HepG2 (cell line): ENCODE measurements around the gene CLIC4. TPM values are rescaled to one million over a fixed set of nuclear protein-coding genes. Genes with fewer than 3 reads are reported as not detected.

Experiments used
- ATAC-seq: fragments of 200-7000 bp; cut with Tn5 transposase; 3 replicates; pipeline ENCODE4 v1.9.1; 2020; ENCODE audit warnings: mild to moderate bottlenecking, moderate library complexity
- BruUV-seq: library from RNA; stranded (reverse); fragments of 400-500 nt; replicated peaks from 2 replicates; lab custom pipeline; 2021; lab: Mats Ljungman, UMichigan
- CTCF ChIA-PET: fragments of 300-600 bp; formaldehyde crosslinking; extraction: SDS; loops from one replicate; lab custom pipeline; 2021; ENCODE audit warnings: low total read pairs, inconsistent platforms, low intra/inter-chr PET ratio; lab: Yijun Ruan, JAX
- POLR2A ChIA-PET: fragments of 350-600 bp; sonication (Branson Sonifier 250); formaldehyde crosslinking; loops from one replicate; lab custom pipeline; 2020; ENCODE audit warnings: antibody characterized with exemption, inconsistent platforms; lab: Yijun Ruan, JAX
- DNase-seq: peaks from one replicate; pipeline ENCODE4 v3.0.0-alpha.2; 2015; ENCODE audit warnings: low spot score
- FAIRE-seq: peaks from 3 replicates; lab custom pipeline; 2011; peaks lifted over from hg19 to GRCh38; lab: Jason Lieb, UNC
- H2AFZ ChIP-seq: one replicate; pipeline ENCODE4 v1.6.1; 2011; ENCODE audit warnings: low read length, inconsistent platforms
- H3K27ac ChIP-seq: fragments of 300-600 bp; 3 replicates; pipeline ENCODE4 v1.8.0; 2011; ENCODE audit warnings: mixed run types, mild to moderate bottlenecking, mixed read lengths, low read length, inconsistent platforms; ENCODE audit not compliant: insufficient read depth; ENCODE audit errors: extremely low read length
- H3K27me3 ChIP-seq, 2 experiments: fragments of 200-600 bp in 1 of 2; 2 replicates in 1 of 2; 3 replicates in 1 of 2; pipeline versions ENCODE4 v1.6.0 to v1.8.0; 2011; ENCODE audit warnings: low read length in 2 of 2, mild to moderate bottlenecking in 2 of 2, moderate library complexity in 2 of 2, inconsistent platforms in 1 of 2; ENCODE audit not compliant: insufficient read depth in 2 of 2, control insufficient read depth in 1 of 2
- H3K36me3 ChIP-seq, 2 experiments: fragments of 200-600 bp in 1 of 2; replicated peaks in 1 of 2; 2 replicates in 1 of 2; 3 replicates in 1 of 2; pipeline versions ENCODE4 v1.5.1 to v1.8.0; 2011; ENCODE audit warnings: low read length in 2 of 2, inconsistent platforms in 1 of 2; ENCODE audit not compliant: insufficient read depth in 2 of 2, control insufficient read depth in 1 of 2
- H3K4me1 ChIP-seq: 2 replicates; pipeline ENCODE4 v1.5.1; 2012; ENCODE audit warnings: low read length, inconsistent platforms; ENCODE audit not compliant: insufficient read depth
- H3K4me2 ChIP-seq: 2 replicates; pipeline ENCODE4 v1.6.0; 2011; ENCODE audit warnings: low read depth, low read length, inconsistent platforms
- H3K4me3 ChIP-seq, 3 experiments: fragments of 200-600 bp in 1 of 3; sonication (generic), shearing (Covaris generic) in 1 of 3; replicated peaks in 1 of 3; 2 replicates each; pipeline ENCODE4 v1.5.1; 2011 to 2016; ENCODE audit warnings: low read length in 3 of 3, inconsistent platforms in 2 of 3, low read depth in 2 of 3, mild to moderate bottlenecking in 2 of 3, control low read depth in 1 of 3, mixed read lengths in 1 of 3; ENCODE audit not compliant: insufficient read depth in 1 of 3
- H3K79me2 ChIP-seq: one replicate; pipeline ENCODE4 v1.6.1; 2011; ENCODE audit warnings: low read length, inconsistent platforms; ENCODE audit not compliant: insufficient read depth
- H3K9ac ChIP-seq: 2 replicates; pipeline ENCODE4 v1.6.0; 2011; ENCODE audit warnings: mild to moderate bottlenecking, low read depth, low read length, inconsistent platforms; ENCODE audit not compliant: insufficient read depth
- H3K9me3 ChIP-seq: 2 replicates; pipeline ENCODE4 v1.5.1; 2012; ENCODE audit warnings: mild to moderate bottlenecking, low read length
- H4K20me1 ChIP-seq: 2 replicates; pipeline ENCODE4 v1.6.0; 2011; ENCODE audit warnings: inconsistent platforms, mild to moderate bottlenecking, low read length, moderate library complexity; ENCODE audit not compliant: insufficient read depth
- ATF7 ChIP-seq, 2 experiments: fragments of 450-650 bp in 1 of 2; sonication (generic) in 1 of 2; formaldehyde crosslinking in 1 of 2; IDR thresholded peaks; 2 replicates each; pipeline versions ENCODE4 v1.4.0 to v1.6.1; 2016 to 2020; ENCODE audit warnings: antibody characterized with exemption in 1 of 2, mild to moderate bottlenecking in 1 of 2, missing genetic modification reagents in 1 of 2
- CREB1 ChIP-seq, 2 experiments: fragments of 450-650 bp in 1 of 2; IDR thresholded peaks; 2 replicates each; pipeline ENCODE4 v1.6.1; 2016 to 2017; ENCODE audit warnings: control low read depth in 1 of 2, mild to moderate bottlenecking in 1 of 2, missing compliant biosample characterization in 1 of 2, missing genetic modification characterization in 1 of 2
- KAT7 ChIP-seq: IDR thresholded peaks from 2 replicates; pipeline ENCODE4 v1.6.1; 2018; ENCODE audit warnings: borderline replicate concordance, missing compliant biosample characterization
- REPIN1 ChIP-seq: sonication (generic); formaldehyde crosslinking; IDR thresholded peaks from 2 replicates; pipeline ENCODE4 v1.8.0; 2022; ENCODE audit warnings: missing genetic modification reagents, low read depth, mild to moderate bottlenecking, borderline replicate concordance
- XBP1 ChIP-seq: sonication (generic); formaldehyde crosslinking; IDR thresholded peaks from 2 replicates; pipeline ENCODE4 v1.5.0; 2020; ENCODE audit warnings: missing genetic modification reagents
- ZNF44 ChIP-seq: sonication (generic); formaldehyde crosslinking; IDR thresholded peaks from 2 replicates; pipeline ENCODE4 v1.5.1; 2020; ENCODE audit warnings: mild to moderate bottlenecking, missing genetic modification reagents
- ZNF670 ChIP-seq: sonication (generic); formaldehyde crosslinking; IDR thresholded peaks from 2 replicates; pipeline ENCODE4 v1.8.0; 2022; ENCODE audit warnings: mild to moderate bottlenecking, missing genetic modification reagents, borderline replicate concordance
- ZZZ3 ChIP-seq: sonication (generic); formaldehyde crosslinking; IDR thresholded peaks from 2 replicates; pipeline ENCODE4 v1.4.0; 2020; ENCODE audit warnings: missing genetic modification reagents, mild to moderate bottlenecking, borderline replicate concordance
- WGBS: methylation state at CpG from one replicate; pipeline ENCODE4 v1.1.6; 2017; ENCODE audit warnings: low lambda C conversion rate; 5-methylcytosine and 5-hydroxymethylcytosine counted together
- in situ Hi-C: cut with HindIII; loops from 2 replicates; pipeline ENCODE4 v1.10.0; 2017; ENCODE audit warnings: low pct_unique_long_range_greater_than_20kb; ENCODE audit not compliant: extremely low pct_ligation_motif_present
- intact Hi-C: fragments of 100-400 bp; cut with micrococcal nuclease; formaldehyde crosslinking; loops from one replicate; pipeline ENCODE4 v1.10.0; 2022; ENCODE audit not compliant: unreplicated experiment
- polyA plus RNA-seq, 8 experiments: library from polyadenylated mRNA; depleted of rRNA in 3 of 8; stranded (reverse) in 7 of 8; unstranded in 1 of 8; fragments of >200 nt; fragmentation: Illumina TruSeq in 4 of 8; extraction: Trizol in 4 of 8; gene quantifications; 2 replicates each; pipeline versions ENCODE4 v1.2.1 to v1.2.3, GENCODE V29; 2011 to 2016; ENCODE audit warnings: low read depth in 4 of 8, missing spikeins in 1 of 8, mixed read lengths in 1 of 8; ENCODE audit not compliant: insufficient read depth in 1 of 8
- total RNA-seq, 5 experiments: library from RNA; depleted of rRNA; stranded (reverse); fragments of >200 nt; fragmentation: Illumina TruSeq; extraction: Trizol; gene quantifications; 2 replicates each; pipeline ENCODE4 v1.2.3, GENCODE V29; 2016; ENCODE audit warnings: low read depth in 1 of 5

The CLIC4 gene
- total and polyA plus RNA-seq, 2 of the 13 experiments (the other 11 are each of a cell fraction or from before 2014, with no cell fraction given), result 23.3 to 77.4 TPM

DNA sequence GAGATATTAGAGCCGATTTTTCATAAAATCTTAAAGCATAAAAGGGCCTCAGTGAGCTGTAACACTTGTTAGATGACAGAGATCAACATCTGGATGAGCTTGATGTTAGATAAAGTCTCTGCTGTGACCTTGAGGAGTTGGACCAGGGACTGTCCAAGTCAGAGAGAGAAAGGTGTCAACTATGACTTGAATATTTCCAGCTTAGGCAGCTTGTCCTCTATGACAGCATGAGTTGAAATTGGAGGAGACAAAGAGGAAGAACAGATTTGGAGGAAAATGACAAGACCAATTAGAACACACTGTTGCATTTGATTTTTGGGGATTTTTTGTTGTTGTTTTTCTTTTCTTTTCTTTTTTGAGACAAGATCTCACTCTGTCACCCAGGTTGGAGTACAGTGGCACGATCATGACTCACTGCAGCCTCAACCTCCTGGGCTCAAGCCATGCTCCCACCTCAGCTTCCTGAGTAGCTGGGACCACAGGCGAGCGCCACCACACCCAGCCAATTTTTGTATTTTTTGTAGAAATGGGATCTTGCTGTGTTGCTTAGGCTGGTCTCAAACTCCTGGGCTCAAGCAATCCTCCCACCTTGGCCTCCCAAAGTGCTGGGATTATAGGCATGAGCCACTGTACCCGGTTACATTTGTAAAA, 35.3 kb upstream of the CLIC4 start (continued):
- TF ChIP-seq KAT7 (CRISPR knock-in tag), result no peak
- TF ChIP-seq ZNF44 (CRISPR knock-in tag), result no peak
- TF ChIP-seq ZNF670 (CRISPR knock-in tag), result no peak

DNA sequence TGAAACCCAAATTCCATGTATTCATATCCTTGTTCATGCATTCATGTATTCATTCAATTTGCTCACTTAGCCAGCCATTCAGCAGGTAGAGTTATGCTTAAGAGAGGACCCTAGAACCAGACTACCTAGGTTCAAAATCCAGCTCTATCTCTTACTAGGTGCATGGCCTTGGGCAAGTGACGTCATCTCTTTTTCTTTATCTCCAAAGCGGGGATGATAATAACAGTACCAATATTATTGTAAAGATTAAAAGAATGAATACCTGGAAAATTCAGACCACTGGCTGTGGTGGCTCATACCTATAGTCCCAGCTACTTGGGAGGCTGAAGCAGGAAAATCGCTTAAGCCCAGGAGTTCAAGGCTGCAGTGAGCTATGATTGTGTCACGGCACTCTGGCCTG, 33.9 kb upstream of the CLIC4 start:
- no peaks in the 10 kb centered on the region for H4K20me1 ChIP-seq
- H3K4me2 ChIP-seq, result peak overlapping the region; percentile 18; the same call in 1 of the 2 replicates
- WGBS, result 14% methylated on average over 4 of the region's 4 CpGs
- no peaks in the 10 kb centered on the region for H3K36me3 ChIP-seq
- no peaks in the 10 kb centered on the region for H3K9me3 ChIP-seq
- BruUV-seq, result no TSS peak
- no peak overlapping the region for H3K9ac ChIP-seq
- FAIRE-seq (no peak), DNase-seq (peak; percentile 43), ATAC-seq (no peak)
- no peak overlapping the region for H3K27ac ChIP-seq
- no peak overlapping the region for H3K4me3 ChIP-seq
- POLR2A ChIA-PET, result interaction anchor here (1.6 to 2.1 kb wide), 2 partner anchors 13 to 34 kb away, joined by 5 to 9 read pairs; partner anchors contain the start of gene CLIC4
- in situ Hi-C loops (no loop called here), intact Hi-C loops (no loop called here)
- TF ChIP-seq CREB1 (IDR thresholded peaks at IDR 0.05), result peak; percentile 95
- peak; percentile 48; the same call in 1 of the 2 replicates for TF ChIP-seq CREB1 (CRISPR knock-in tag; IDR thresholded peaks at IDR 0.05)
- no peak for TF ChIP-seq ZZZ3 (CRISPR knock-in tag)
- peak; percentile 98 for TF ChIP-seq ATF7 (IDR thresholded peaks at IDR 0.05)
- TF ChIP-seq ATF7 (CRISPR knock-in tag; IDR thresholded peaks at IDR 0.05), result no peak
- no peak for TF ChIP-seq REPIN1 (CRISPR knock-in tag)
- no peak for TF ChIP-seq XBP1 (CRISPR knock-in tag)
- no peak overlapping the region for H2AFZ ChIP-seq
- H3K79me2 ChIP-seq, result no peaks in the 10 kb centered on the region
- peaks cover 68% of the 10 kb centered on the region for H3K4me1 ChIP-seq
- H3K27me3 ChIP-seq, result no peaks in the 10 kb centered on the region
- CTCF ChIA-PET, result no interaction called here
